T-helper 1 cell (primary cell): ENCODE data around the gene MCAT.

Source experiments
- DNase-seq, 5 donors: peaks; one replicate each; pipeline ENCODE4 v3.0.0-alpha.2; 2012 to 2020

MCAT gene

GRCh38 chr22:43172191-43172590 lies 29.0 kb upstream of the MCAT start:
- DNase-seq: no peak

- DNase-seq: no peak
Observed at GRCh38 chr22:43171607-43172006, 28.4 kb upstream of the MCAT start.

DNA sequence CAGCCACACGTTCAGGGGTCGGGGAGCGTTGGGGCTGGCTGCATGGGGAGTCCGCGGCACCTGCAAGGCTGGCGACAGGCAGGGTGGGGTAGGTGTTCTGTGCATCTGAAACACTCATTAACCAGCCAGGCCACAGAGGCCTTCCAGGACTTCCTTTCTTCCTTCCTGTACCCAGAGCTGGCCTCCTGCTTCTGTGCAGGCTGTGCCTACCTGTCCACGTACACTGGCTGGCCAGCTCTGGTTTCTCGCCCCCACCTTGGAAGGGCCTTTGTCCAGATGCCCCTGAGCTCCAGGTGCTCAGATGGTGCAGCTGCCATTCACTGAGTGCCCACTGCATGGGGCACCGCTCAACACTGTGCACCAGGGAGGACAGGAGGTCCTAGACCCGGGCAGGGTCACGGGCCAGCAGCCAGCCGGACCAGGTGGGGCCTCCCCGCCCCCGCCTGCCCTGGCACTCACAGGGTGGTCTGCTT lies 27.9 kb upstream of the MCAT start:
- no peak for DNase-seq

- no peak for DNase-seq
Observed at GRCh38 chr22:43170131-43170480, 26.9 kb upstream of the MCAT start.

DNA sequence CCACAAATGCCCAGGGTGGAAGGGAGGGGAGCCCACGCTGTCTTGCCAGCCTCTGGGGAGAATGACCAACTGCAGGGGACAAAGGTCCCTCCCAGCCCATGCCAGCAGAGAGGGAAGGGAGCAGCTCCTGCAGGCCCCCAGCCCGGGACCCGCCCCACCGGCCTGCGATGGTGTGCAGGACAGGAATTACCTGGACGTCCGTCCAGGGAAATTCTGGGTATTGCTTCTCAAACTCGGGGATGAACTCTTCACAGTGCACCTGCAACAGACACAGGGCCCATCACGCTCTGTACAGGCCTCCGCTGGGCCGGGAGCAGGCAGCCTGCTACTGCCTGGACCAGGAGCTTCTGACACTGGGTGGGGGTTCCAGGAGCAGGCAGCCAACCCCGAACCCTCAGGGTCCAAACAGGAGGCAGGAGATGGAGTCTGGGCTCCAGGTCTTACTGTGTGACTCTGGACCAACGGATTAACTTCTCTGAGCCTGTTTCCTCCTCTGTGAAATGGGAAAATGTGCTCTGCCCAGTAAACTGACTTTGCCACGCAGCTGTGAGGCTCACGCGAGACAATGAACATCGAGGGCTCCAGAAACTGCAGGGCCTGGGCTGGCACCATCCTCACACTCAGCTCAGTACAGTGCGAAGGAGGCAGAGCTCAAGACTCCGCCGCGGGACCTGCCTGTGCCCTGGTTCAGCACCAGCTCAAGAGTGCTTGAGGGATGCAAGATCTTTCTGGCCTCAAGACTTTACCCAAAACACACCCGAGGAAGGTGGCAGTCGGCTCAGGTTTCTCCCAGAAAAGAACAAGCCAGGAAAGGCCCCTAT lies 26.3 kb upstream of the MCAT start:
- no peak for DNase-seq

DNA sequence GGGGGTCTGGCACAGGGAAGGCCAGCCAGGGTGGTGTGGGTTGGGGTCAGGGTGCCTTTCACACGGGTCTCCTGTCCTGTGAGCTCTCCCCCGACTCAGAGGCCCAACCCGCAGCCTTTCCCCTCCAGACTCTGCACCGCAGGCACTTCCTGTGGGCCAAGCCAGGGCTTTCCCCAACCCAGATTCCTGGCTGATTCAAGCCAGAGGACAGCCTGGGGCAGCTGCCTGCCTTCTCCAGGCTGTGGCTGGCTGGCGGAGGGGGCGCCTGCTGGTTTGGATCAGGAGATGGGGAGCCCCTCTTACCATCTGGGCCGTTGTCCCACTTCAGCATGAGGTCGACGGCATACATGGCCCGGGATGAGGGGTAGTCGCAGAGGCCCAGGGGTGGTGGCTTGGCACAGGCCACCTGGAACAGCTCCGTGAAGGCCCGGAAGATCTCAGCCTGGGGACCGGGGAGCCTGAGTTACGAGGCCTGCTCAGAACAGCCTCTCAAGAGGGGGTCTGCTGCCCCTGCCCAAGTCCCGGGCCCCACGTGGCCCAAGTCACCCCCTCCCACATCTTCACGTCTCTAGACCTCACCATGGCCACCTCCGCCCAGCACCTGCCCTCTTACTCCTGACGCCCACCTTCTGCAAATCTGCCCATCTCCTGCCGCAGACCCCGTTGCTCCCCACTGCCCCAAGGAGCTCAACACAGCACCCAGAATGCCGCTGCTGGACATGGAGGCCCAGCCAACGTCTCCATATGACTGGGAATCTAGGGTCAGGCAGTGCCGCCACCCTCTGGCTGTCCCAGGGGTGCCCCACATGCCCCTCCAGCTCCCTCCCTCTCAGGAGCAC lies 25.5 kb upstream of the MCAT start:
- DNase-seq: no peak

DNA sequence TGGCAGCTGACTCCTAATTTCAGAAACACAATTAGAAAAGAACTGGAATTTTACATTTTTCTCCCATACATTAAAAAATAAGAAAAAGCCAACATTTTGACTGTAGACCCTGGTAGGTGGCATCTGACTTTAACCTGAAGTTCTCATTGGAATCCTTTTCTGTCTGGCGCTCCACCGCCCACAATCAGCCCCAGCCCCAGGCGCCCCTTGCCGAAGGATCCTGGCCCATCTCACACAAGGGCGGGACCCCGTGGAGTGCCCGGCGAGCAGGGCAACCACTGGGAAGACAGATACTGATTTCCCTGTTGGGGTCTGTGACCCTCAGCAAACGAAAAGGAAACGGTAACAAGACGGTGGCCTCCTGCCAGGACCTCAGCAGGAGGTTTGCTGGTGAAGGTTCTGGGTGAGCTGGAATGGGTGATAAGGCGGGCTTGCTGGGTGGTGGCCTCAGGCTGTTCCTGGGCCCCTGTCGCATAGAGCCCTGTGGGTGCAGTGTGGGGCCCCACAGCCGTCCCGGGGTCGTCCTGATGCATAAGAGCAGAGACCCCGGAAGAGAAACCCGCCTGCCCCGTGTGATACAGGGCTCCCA lies 23.9 kb upstream of the MCAT start:
- no peak for DNase-seq

DNA sequence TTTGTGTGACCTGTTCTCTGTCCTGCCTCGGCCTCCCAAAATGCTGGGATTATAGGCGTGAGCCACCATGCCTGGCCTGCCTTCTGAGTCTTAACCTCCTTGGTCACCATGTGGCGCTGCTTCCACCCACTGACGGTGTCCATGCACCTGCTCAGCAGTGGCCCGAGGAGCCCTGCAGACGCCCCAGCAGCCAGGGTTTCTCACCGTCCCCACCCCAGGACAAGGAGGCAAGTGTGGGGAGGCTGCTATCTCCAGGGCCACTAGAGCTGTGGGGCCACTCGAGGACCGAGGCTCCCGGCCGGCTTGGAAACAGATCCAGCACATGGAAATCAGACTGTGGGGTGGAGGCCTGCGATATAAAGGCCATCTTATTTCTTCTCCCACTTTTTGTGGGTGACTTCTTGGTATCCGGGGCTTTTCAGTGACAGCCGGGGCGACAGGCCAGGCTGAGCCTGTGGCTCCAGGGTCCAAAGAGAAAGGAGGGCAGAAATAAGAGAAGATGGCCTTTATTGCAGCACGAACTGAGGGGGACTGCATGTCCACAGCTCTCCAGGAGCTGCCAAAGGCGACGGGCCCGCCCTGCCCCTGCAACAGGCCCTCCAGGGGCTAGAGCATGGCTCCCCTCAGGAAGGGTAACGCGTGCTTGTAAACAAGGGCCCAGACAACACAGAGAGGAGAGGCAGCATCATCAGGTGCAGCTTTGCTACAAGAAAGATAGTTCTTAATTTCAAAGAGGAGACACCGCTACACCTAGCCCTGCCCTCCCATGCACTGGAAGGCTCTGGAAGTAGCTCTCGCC lies 23.1 kb upstream of the MCAT start:
- no peak for DNase-seq

DNA sequence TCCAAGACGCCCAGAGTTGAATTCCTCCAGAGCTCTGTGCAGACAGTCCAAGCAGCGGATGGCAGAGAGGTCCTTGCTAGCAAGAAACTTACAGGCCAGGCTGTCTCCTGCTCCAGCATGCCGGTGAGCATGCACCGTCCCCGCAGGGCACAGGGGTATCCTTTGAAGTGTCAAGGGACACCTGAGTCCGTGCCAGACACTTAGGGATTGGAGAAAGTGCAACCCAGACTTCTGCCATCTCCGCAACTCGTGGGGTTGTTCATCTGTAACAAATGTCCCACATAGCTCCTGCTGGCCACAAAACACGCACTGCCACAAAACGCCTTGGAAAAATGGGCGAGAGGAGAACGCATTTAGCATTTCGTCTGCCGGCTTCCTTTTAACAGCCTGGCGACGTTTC lies 21.4 kb upstream of the MCAT start:
- DNase-seq: no peak

- no peak for DNase-seq
Observed at GRCh38 chr22:43163241-43163795, 20.1 kb upstream of the MCAT start.

- no peak for DNase-seq
Observed at GRCh38 chr22:43162412-43163150, 19.4 kb upstream of the MCAT start.

- DNase-seq: no peak
Observed at GRCh38 chr22:43160497-43161126, 17.4 kb upstream of the MCAT start.

DNA sequence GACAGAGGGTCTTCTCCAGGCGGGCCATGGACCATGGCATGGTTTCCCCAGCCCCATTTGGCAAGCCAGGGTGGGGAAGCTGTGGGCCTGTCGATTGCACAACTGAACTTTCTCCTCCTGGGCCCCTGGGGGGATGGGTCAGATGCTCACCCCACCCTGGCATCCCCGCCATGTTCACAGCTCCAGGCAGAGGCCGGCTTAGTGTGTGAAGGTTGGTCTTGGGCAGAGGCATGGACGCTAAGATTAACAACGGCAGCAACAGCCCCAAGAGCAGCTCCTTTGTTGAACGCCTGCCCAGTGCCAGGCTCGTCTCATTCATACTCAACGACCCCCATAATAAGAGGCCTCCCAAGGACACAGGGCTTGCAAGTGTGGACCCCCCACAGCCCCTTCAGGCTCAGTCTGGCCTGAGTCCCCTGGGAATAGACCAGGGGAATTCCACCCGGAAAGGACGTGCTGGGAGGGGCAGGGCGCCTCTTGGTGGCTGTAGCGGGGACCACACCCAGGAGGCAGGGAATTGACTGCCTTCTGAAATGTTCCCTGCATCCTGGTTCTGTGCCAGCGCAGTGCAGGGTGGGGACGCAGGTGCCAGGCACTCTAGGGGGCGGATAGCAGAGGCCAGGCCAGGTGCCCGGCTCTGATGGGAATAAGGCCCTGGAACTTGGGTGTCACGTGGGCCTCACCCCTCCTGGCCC lies 16.4 kb upstream of the MCAT start:
- DNase-seq: no peak

DNA sequence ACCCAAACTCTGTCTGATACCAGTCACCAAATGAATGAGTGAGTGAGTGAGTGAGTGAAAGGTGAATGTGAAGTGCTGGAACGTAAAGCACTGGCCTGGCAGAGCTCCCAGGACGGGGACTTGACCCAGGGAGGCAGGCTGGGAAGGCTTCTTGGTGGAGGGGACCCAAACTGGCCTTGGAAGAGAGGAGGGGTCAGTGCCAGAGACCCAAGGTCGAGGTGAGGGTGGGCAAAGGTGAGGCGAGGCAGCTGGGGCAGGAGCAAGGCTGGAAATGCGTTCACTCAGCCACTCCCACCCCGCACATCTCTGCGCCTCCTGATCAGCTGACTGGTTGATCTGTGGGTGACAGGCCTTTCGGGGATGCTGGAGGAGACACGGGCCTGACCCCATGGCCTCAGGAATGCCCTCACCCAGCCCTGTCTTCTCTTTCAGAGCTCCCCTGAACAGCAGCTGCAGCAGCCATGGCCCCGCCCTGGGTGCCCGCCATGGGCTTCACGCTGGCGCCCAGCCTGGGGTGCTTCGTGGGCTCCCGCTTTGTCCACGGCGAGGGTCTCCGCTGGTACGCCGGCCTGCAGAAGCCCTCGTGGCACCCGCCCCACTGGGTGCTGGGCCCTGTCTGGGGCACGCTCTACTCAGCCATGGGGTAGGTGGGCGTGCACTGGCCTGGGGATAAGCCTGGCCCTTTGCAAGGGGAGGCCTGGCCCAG lies 15.7 kb upstream of the MCAT start:
- DNase-seq: no peak

DNA sequence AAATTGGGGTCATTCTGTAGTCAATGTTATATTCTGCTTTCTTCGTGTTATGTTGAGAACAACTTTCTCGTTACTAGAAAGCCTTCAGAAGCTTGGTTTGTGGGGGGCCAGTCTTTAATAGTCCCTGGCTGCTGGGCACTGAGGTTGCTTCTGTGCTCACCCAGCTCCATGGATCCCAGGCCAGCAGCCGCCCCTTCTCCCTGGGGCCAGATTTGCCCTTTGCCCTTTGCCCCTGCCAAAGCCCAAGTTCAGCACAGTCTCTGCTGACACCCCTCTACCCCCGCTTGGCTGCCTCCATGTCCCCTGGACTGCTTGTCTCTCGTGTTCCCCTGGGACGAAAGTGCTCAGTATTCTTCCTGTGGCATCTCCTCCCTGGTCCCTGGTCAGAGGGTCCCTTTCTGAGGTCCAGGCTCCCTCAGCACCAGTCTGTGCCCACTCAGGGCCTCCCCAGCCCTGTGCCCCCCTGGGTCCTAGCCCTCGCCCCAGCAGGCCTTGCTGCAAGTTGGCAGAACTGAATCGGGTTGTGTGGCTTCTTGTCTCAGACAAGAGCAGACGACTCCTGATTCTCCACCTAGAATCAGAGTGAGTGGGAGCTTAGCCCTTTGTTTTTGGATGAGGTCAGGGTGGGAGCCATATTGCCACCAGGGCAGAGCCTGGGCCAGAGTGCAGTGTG lies 14.8 kb upstream of the MCAT start:
- no peak for DNase-seq

- DNase-seq: no peak
Observed at GRCh38 chr22:43156413-43156812, 13.2 kb upstream of the MCAT start.

DNA sequence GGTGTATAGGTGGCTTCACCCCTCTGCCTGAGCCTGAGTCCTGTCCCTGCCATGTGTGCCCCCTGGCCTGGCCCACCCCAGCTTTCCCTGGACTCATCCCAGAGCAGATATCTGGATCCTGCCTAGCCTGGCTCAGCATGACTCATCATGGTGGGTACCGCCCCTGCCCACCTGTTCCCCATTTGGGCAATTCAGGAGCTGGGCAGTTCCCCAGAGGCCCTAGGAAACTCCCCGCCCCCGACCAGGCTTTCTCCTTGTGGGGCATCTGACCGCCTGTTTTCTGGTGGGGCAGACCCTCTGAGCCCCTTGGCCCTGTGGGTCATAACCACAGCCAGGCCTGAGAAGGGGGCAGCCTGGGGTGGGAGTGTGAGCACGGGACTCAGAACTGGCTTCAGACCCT lies 12.6 kb upstream of the MCAT start:
- DNase-seq: no peak

- no peak for DNase-seq
Observed at GRCh38 chr22:43154887-43155536, 11.8 kb upstream of the MCAT start.

DNA sequence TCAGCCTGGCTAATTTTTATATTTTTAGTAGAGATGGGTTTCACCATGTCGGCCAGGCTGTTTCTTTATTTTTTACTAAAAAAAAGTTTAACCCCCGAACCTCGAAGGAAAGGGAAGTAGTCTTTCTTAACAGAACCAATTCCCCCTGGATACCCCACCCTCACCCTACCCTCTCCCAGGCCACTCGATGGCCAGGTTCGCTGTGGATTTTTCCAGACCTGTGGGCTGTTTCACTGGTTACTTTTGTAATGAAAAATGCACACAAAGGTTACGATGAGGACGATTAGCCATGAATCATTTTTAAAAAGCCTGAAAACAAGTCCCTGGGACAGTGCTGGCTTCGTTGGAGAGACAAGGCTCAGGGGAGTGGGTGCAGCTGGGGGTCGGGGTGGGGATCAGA lies 10.7 kb upstream of the MCAT start:
- no peak for DNase-seq
